Right atrium auricular region (tissue), 2 donors: ENCODE measurements around the gene FZD10. TPM values are rescaled to one million over a fixed set of nuclear protein-coding genes. Genes with fewer than 3 reads are reported as not detected.

Experiments used
- DNase-seq: peaks from one replicate; pipeline ENCODE4 v3.0.0-alpha.2; 2019; ENCODE audit warnings: low spot score
- H3K27ac ChIP-seq, 2 donors: fragments of 200-600 bp; sonication (generic); 1 replicate in 1 of 2; 2 replicates in 1 of 2; pipeline ENCODE4 v1.5.1; 2016 to 2019
- H3K27me3 ChIP-seq, 2 donors: fragments of 200-600 bp; sonication (generic); one replicate each; pipeline versions ENCODE4 v1.5.1 to v1.6.0; 2017 to 2019
- H3K36me3 ChIP-seq: fragments of 200-600 bp; sonication (generic); one replicate; pipeline ENCODE4 v1.5.1; 2016
- H3K4me1 ChIP-seq, 2 donors: fragments of 200-600 bp; sonication (generic); one replicate each; pipeline versions ENCODE4 v1.5.1 to v1.6.0; 2017 to 2019
- H3K4me3 ChIP-seq, 2 donors: fragments of 200-600 bp; sonication (generic); 1 replicate in 1 of 2; 2 replicates in 1 of 2; pipeline ENCODE4 v1.5.1; 2017 to 2019; ENCODE audit warnings: mild to moderate bottlenecking in 1 of 2, moderate library complexity in 1 of 2
- H3K9me3 ChIP-seq, 2 donors: fragments of 200-600 bp; sonication (generic); one replicate each; pipeline ENCODE4 v1.5.1; 2019
- total RNA-seq, 2 donors: library from RNA; depleted of rRNA; stranded (reverse); fragments of >200 nt; gene quantifications; one replicate each; pipeline ENCODE4 v1.1.0, GENCODE V29; 2016
- TF ChIP-seq, protein P1 (sequence below), 2 donors: fragments of 200-600 bp; sonication (generic); IDR thresholded peaks; one replicate each; pipeline ENCODE4 v1.5.1; 2019; ENCODE audit warnings: antibody characterized with exemption in 2 of 2

The FZD10 gene
- total RNA-seq, 2 donors from 2014 or later: 0.19 to 0.28 TPM

GRCh38 chr12:130138478-130138877, 23.8 kb upstream of the FZD10 start:
- Histone ChIP-seq H3K4me3 (no peak overlapping the region), H3K36me3 (no peaks in the 10 kb centered on the region), H3K4me1 (no peaks in the 10 kb centered on the region), H3K9me3 (no peaks in the 10 kb centered on the region), H3K27ac (no peak overlapping the region), H3K27me3 (no peaks in the 10 kb centered on the region)
- no peak for DNase-seq
- TF ChIP-seq, protein P1, sequence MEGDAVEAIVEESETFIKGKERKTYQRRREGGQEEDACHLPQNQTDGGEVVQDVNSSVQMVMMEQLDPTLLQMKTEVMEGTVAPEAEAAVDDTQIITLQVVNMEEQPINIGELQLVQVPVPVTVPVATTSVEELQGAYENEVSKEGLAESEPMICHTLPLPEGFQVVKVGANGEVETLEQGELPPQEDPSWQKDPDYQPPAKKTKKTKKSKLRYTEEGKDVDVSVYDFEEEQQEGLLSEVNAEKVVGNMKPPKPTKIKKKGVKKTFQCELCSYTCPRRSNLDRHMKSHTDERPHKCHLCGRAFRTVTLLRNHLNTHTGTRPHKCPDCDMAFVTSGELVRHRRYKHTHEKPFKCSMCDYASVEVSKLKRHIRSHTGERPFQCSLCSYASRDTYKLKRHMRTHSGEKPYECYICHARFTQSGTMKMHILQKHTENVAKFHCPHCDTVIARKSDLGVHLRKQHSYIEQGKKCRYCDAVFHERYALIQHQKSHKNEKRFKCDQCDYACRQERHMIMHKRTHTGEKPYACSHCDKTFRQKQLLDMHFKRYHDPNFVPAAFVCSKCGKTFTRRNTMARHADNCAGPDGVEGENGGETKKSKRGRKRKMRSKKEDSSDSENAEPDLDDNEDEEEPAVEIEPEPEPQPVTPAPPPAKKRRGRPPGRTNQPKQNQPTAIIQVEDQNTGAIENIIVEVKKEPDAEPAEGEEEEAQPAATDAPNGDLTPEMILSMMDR (IDR thresholded peaks at IDR 0.05): no peak

- TF ChIP-seq, protein P1 (IDR thresholded peaks at IDR 0.05): no peak
- no peak overlapping the region for H3K4me3 ChIP-seq
- DNase-seq: no peak
Measured at GRCh38 chr12:130139567-130140421, 22.5 kb upstream of the FZD10 start.

DNA sequence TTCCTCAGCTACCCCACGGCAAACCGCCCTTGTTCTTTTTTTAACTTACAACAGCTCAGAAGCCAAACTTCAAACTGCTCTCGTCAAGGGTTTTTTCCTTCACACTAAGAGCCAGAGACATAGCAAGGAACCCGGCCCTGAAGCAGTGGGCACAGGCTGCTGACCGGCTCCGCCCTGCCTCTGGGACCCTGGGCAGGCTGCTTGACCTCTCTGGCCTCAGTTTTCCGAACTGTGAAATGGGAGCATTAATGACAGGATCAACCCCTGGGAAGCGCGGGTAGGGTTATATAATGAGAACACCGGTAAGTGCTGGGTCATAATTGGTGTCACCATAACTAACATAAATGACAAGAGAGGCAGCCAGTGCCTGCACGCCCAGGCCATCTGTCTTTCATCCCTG, 21.2 kb upstream of the FZD10 start:
- Histone ChIP-seq H3K4me3 (no peak overlapping the region), H3K27ac (no peak overlapping the region), H3K9me3 (no peaks in the 10 kb centered on the region), H3K4me1 (no peaks in the 10 kb centered on the region), H3K27me3 (no peaks in the 10 kb centered on the region), H3K36me3 (no peaks in the 10 kb centered on the region)
- no peak for DNase-seq
- TF ChIP-seq, protein P1 (IDR thresholded peaks at IDR 0.05): no peak

More at GRCh38 chr12:130139567-130140421, 22.5 kb upstream of the FZD10 start:
- Histone ChIP-seq H3K9me3 (no peaks in the 10 kb centered on the region), H3K27ac (no peak overlapping the region), H3K36me3 (no peaks in the 10 kb centered on the region), H3K27me3 (no peaks in the 10 kb centered on the region), H3K4me1 (no peaks in the 10 kb centered on the region)

DNA sequence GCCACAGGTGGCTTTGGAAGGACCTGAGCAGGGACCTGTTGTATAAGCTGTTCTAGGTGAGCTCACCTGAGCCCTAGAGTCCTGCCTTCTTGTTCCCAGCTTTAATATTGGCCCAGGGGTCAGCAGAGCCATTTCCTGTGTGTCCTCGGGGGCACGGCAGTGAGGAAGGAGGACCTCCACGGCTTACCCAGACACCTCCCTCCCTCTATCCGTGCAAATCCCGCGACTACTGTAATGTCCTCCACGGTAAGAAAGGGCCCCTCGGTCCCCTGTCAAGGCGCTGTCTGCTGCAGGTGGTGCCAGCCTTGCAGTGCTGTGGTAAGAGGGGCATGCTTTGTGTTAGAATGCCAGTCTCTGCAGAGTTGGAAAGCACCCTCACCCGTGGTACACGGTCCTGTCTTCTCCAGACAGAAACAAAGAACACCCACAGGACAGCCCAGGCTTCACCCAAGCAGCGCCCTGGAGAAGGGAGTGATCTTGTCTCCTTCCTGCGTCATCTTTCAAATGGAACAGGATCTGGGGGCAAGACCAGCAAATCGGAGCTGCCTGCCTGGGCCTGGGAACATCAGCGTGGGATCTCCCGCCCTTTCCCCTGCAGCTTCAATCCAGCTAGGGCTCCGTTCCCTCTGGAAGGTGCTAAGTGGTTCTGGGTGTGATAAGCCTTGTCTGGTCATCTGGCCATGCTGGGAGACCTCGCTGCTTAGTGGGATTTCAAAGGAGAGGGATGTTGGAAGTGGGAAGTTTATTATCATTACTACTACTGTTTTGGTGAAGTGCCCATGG, 20.2 kb upstream of the FZD10 start:
- H3K27ac ChIP-seq: no peak overlapping the region
- no peak overlapping the region for H3K4me3 ChIP-seq
- H3K9me3 ChIP-seq: no peaks in the 10 kb centered on the region
- DNase-seq: no peak
- TF ChIP-seq, protein P1 (IDR thresholded peaks at IDR 0.05): no peak
- H3K27me3 ChIP-seq: no peaks in the 10 kb centered on the region
- H3K36me3 ChIP-seq: no peaks in the 10 kb centered on the region
- no peaks in the 10 kb centered on the region for H3K4me1 ChIP-seq

GRCh38 chr12:130142736-130143135, 19.5 kb upstream of the FZD10 start:
- H3K27ac ChIP-seq: no peak overlapping the region
- TF ChIP-seq, protein P1 (IDR thresholded peaks at IDR 0.05): no peak
- no peak for DNase-seq
- no peaks in the 10 kb centered on the region for H3K9me3 ChIP-seq
- no peaks in the 10 kb centered on the region for H3K4me1 ChIP-seq
- H3K36me3 ChIP-seq: no peaks in the 10 kb centered on the region
- no peaks in the 10 kb centered on the region for H3K27me3 ChIP-seq
- no peak overlapping the region for H3K4me3 ChIP-seq
